CD4-positive, alpha-beta T cell treated with Interleukin-21 for 1 hour (primary cell): ENCODE data around the gene CSTF3.
"Not testable (repeated sequence)": the region's sequence is repeated elsewhere in the genome, so short reads cannot be mapped to it uniquely, and the experiment has no call there.

ENCODE experiments used
- DNase-seq: peaks from one replicate; pipeline ENCODE4 v3.0.0-alpha.2; 2020

The CSTF3 gene

GRCh38 chr11:33072465-33072864, 88.8 kb downstream of the CSTF3 start:
- DNase-seq = no peak

GRCh38 chr11:33068611-33069340, 92.5 kb downstream of the CSTF3 start:
- no peak for DNase-seq

GRCh38 chr11:33067294-33067693, 94.0 kb downstream of the CSTF3 start:
- DNase-seq = no peak

- DNase-seq = peak; percentile 70
Measured at GRCh38 chr11:33065445-33066178, 95.7 kb downstream of the CSTF3 start.

- no peak for DNase-seq
Measured at GRCh38 chr11:33064866-33065265, 96.4 kb downstream of the CSTF3 start.

- no peak for DNase-seq
Measured at GRCh38 chr11:33064033-33064825, 97.1 kb downstream of the CSTF3 start.

- no peak for DNase-seq
Measured at GRCh38 chr11:33063326-33063881, 97.9 kb downstream of the CSTF3 start.

- no peak for DNase-seq
Measured at GRCh38 chr11:33062137-33062536, 99.1 kb downstream of the CSTF3 start.

GRCh38 chr11:33060271-33060670, 101.0 kb downstream of the CSTF3 start:
- no peak for DNase-seq

- no peak for DNase-seq
Measured at GRCh38 chr11:33059331-33060007, 101.8 kb downstream of the CSTF3 start.

GRCh38 chr11:33057284-33057683, 104.0 kb downstream of the CSTF3 start:
- DNase-seq = no peak

- DNase-seq = no peak
Measured at GRCh38 chr11:33055375-33055774, 105.9 kb downstream of the CSTF3 start.

- no peak for DNase-seq
Measured at GRCh38 chr11:33052231-33052630, 109.0 kb downstream of the CSTF3 start.

GRCh38 chr11:33049565-33050408, 111.5 kb downstream of the CSTF3 start:
- not testable (repeated sequence) for DNase-seq

- DNase-seq = not testable (repeated sequence)
Measured at GRCh38 chr11:33048701-33049100, 112.6 kb downstream of the CSTF3 start.

GRCh38 chr11:33045551-33046255, 115.6 kb downstream of the CSTF3 start:
- DNase-seq = no peak

GRCh38 chr11:33044285-33044756, 117.0 kb downstream of the CSTF3 start:
- DNase-seq = no peak

GRCh38 chr11:33043221-33043830, 118.0 kb downstream of the CSTF3 start:
- DNase-seq = no peak

- no peak for DNase-seq
Measured at GRCh38 chr11:33040862-33041453, 120.3 kb downstream of the CSTF3 start.
